ENCODE measurements around the gene EHBP1L1.

GRCh38 chr11:65622011-65622410 lies 46.2 kb downstream of the EHBP1L1 start:
- no peak for TF ChIP-seq SP1 (IDR thresholded peaks at IDR 0.05)
- TF ChIP-seq, protein P1, sequence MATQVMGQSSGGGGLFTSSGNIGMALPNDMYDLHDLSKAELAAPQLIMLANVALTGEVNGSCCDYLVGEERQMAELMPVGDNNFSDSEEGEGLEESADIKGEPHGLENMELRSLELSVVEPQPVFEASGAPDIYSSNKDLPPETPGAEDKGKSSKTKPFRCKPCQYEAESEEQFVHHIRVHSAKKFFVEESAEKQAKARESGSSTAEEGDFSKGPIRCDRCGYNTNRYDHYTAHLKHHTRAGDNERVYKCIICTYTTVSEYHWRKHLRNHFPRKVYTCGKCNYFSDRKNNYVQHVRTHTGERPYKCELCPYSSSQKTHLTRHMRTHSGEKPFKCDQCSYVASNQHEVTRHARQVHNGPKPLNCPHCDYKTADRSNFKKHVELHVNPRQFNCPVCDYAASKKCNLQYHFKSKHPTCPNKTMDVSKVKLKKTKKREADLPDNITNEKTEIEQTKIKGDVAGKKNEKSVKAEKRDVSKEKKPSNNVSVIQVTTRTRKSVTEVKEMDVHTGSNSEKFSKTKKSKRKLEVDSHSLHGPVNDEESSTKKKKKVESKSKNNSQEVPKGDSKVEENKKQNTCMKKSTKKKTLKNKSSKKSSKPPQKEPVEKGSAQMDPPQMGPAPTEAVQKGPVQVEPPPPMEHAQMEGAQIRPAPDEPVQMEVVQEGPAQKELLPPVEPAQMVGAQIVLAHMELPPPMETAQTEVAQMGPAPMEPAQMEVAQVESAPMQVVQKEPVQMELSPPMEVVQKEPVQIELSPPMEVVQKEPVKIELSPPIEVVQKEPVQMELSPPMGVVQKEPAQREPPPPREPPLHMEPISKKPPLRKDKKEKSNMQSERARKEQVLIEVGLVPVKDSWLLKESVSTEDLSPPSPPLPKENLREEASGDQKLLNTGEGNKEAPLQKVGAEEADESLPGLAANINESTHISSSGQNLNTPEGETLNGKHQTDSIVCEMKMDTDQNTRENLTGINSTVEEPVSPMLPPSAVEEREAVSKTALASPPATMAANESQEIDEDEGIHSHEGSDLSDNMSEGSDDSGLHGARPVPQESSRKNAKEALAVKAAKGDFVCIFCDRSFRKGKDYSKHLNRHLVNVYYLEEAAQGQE (IDR thresholded peaks at IDR 0.05): no peak
- TF ChIP-seq CTCF (IDR thresholded peaks at IDR 0.05; ENCODE audit: low read depth, low read length, missing input control): no peak
- TF ChIP-seq TAF1 (conservative IDR thresholded peaks at IDR 0.05): no peak
- TF ChIP-seq, protein P2, sequence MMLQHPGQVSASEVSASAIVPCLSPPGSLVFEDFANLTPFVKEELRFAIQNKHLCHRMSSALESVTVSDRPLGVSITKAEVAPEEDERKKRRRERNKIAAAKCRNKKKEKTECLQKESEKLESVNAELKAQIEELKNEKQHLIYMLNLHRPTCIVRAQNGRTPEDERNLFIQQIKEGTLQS (IDR thresholded peaks at IDR 0.05): no peak
- TF ChIP-seq RAD21 (IDR thresholded peaks at IDR 0.05): no peak
- no peak for TF ChIP-seq JUND (IDR thresholded peaks at IDR 0.05)
- TF ChIP-seq, protein P3, sequence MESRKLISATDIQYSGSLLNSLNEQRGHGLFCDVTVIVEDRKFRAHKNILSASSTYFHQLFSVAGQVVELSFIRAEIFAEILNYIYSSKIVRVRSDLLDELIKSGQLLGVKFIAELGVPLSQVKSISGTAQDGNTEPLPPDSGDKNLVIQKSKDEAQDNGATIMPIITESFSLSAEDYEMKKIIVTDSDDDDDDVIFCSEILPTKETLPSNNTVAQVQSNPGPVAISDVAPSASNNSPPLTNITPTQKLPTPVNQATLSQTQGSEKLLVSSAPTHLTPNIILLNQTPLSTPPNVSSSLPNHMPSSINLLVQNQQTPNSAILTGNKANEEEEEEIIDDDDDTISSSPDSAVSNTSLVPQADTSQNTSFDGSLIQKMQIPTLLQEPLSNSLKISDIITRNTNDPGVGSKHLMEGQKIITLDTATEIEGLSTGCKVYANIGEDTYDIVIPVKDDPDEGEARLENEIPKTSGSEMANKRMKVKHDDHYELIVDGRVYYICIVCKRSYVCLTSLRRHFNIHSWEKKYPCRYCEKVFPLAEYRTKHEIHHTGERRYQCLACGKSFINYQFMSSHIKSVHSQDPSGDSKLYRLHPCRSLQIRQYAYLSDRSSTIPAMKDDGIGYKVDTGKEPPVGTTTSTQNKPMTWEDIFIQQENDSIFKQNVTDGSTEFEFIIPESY (IDR thresholded peaks at IDR 0.05): no peak
- TF ChIP-seq MAX (IDR thresholded peaks at IDR 0.05): no peak
- TF ChIP-seq NR2F2 (IDR thresholded peaks at IDR 0.05): no peak
- TF ChIP-seq EGR1 (IDR thresholded peaks at IDR 0.05; ENCODE audit: low read depth in 2 of 2): no peak
- TF ChIP-seq FOXA1 (IDR thresholded peaks at IDR 0.05): no peak
- TF ChIP-seq RXRA (IDR thresholded peaks at IDR 0.05): no peak

Measured in liver (tissue), 3 donors.